ENCODE results near the gene ICAM5. TPM values are rescaled to one million over a fixed set of nuclear protein-coding genes. Genes with fewer than 3 reads are reported as not detected.

The ICAM5 gene
- total RNA-seq, 1 experiment from 2014 or later = 19.5 TPM

DNA sequence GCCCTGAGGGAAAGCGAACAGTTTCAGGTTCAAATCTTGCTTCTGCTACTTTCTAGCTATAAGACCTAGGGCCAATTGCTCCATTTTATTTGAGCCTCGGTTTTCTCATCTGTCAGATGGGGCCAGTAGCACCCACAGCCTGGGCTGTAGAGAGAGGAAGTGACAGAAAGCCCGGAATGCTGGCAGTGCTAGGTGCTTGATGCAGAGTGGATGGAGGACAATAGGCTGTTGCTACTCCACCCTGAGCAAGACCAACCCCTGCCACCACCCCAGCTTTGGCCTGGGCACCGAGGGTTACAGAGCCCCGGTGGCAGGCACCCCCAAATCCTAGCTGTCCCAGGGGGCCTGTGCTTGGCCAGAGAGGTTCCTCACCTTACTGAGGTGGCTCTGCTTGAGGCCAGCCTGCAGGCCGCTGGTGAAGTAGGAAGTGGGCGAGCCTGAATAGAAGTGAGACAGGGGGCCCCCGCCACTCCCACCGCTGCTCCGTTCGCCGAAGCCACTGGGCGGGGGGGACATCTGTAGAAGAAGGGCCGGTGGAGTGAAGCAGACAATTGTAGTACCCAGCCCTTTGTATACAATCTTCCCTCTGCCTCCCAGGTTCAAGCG lies 28.2 kb downstream of the ICAM5 start:
- H3K9me3 ChIP-seq (ENCODE audit: control insufficient read depth, insufficient read depth, low read depth, low read length) = no peaks in the 10 kb centered on the region
- peaks cover 6% of the 10 kb centered on the region for H3K4me1 ChIP-seq (ENCODE audit: control insufficient read depth, insufficient read depth, low read length)
- ATAC-seq = no peak
- BruUV-seq (replicated peaks) = no TSS peak
- no peak for DNase-seq (ENCODE audit: low read depth, low spot score)
- TF ChIP-seq POLR2AphosphoS5 (IDR thresholded peaks at IDR 0.05; ENCODE audit: low read depth, low read length) (no peak), SIN3A (IDR thresholded peaks at IDR 0.05; ENCODE audit: borderline replicate concordance, insufficient read depth, low read depth, low read length) (no peak), TCF7L2 (IDR thresholded peaks at IDR 0.05; ENCODE audit: low read depth, low read length) (no peak)
- TF ChIP-seq, protein P1, sequence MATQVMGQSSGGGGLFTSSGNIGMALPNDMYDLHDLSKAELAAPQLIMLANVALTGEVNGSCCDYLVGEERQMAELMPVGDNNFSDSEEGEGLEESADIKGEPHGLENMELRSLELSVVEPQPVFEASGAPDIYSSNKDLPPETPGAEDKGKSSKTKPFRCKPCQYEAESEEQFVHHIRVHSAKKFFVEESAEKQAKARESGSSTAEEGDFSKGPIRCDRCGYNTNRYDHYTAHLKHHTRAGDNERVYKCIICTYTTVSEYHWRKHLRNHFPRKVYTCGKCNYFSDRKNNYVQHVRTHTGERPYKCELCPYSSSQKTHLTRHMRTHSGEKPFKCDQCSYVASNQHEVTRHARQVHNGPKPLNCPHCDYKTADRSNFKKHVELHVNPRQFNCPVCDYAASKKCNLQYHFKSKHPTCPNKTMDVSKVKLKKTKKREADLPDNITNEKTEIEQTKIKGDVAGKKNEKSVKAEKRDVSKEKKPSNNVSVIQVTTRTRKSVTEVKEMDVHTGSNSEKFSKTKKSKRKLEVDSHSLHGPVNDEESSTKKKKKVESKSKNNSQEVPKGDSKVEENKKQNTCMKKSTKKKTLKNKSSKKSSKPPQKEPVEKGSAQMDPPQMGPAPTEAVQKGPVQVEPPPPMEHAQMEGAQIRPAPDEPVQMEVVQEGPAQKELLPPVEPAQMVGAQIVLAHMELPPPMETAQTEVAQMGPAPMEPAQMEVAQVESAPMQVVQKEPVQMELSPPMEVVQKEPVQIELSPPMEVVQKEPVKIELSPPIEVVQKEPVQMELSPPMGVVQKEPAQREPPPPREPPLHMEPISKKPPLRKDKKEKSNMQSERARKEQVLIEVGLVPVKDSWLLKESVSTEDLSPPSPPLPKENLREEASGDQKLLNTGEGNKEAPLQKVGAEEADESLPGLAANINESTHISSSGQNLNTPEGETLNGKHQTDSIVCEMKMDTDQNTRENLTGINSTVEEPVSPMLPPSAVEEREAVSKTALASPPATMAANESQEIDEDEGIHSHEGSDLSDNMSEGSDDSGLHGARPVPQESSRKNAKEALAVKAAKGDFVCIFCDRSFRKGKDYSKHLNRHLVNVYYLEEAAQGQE (IDR thresholded peaks at IDR 0.05; ENCODE audit: insufficient read depth in 1 of 2, low read depth in 2 of 2, low read length in 1 of 2) = no peak
- TF ChIP-seq, protein P2, sequence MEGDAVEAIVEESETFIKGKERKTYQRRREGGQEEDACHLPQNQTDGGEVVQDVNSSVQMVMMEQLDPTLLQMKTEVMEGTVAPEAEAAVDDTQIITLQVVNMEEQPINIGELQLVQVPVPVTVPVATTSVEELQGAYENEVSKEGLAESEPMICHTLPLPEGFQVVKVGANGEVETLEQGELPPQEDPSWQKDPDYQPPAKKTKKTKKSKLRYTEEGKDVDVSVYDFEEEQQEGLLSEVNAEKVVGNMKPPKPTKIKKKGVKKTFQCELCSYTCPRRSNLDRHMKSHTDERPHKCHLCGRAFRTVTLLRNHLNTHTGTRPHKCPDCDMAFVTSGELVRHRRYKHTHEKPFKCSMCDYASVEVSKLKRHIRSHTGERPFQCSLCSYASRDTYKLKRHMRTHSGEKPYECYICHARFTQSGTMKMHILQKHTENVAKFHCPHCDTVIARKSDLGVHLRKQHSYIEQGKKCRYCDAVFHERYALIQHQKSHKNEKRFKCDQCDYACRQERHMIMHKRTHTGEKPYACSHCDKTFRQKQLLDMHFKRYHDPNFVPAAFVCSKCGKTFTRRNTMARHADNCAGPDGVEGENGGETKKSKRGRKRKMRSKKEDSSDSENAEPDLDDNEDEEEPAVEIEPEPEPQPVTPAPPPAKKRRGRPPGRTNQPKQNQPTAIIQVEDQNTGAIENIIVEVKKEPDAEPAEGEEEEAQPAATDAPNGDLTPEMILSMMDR (IDR thresholded peaks at IDR 0.05) = no peak
- H3K36me3 ChIP-seq (ENCODE audit: control insufficient read depth, insufficient read depth, low read length) = no peaks in the 10 kb centered on the region; the same call in none of the 2 replicates
- ChIA-PET POLR2A (no interaction called here), CTCF (interaction anchor here (0.6 to 0.7 kb wide), 2 partner anchors 35 to 382 kb away, joined by 3 to 7 read pairs; partner anchors contain the start of gene OLFM2)
- H3K27ac ChIP-seq (ENCODE audit: low read length) = no peak overlapping the region
- in situ Hi-C loops (cut with HindIII; ENCODE audit: low pct_unique_long_range_greater_than_20kb, low sequenced_read_pairs) = no loop called here
- no peak overlapping the region for H3K4me3 ChIP-seq (ENCODE audit: low read depth in 2 of 2, low read length in 2 of 2)
- intact Hi-C loops (cut with micrococcal nuclease; ENCODE audit: unreplicated experiment) = no loop called here
- no peaks in the 10 kb centered on the region for H3K27me3 ChIP-seq (ENCODE audit: control insufficient read depth, insufficient read depth, low read length)

DNA sequence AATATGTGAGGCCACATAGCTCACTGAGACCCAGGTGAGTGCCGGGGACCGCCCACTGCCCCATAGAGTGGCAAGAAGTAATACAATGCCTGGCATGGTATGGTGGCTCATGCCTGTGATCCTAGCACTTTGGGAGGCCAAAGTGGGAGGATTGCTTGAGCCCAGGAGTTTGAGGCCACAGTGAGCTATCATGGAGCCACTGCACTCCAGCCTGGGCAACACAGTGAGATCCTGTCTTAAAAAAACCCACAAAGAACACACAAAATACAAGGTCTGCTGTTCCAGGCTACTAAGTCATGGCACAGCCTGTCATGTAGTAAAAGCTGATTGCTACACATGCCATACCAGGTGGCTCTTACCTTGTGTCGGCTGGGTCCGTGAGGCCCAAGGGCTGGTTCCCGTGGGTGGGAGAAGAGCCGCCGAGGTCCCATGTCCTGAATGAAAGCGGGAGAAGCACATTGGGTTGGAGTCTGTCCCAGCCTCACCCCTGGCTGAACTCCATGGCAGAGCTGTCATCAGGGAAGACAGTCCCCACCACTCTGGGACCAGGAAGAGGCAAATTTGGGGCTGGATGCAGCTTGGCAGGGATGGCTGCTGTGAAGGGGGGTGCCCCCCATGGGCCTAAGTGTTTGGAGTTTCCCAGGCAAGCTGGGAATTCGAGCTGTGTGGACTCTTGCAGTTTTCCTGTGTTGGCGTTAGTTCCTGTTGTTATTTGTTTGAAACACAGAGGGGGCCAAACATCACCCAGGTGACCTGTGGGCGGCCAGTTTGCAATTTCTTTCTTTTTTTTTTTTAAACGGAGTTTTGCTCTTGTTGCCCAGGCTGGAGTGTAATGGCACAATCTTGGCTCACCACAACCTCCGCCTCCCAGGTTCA lies 29.3 kb downstream of the ICAM5 start:
- Histone ChIP-seq H3K4me1 (ENCODE audit: control insufficient read depth, insufficient read depth, low read length) (peaks cover 6% of the 10 kb centered on the region), H3K4me3 (ENCODE audit: low read depth in 2 of 2, low read length in 2 of 2) (no peak overlapping the region), H3K9me3 (ENCODE audit: control insufficient read depth, insufficient read depth, low read depth, low read length) (no peaks in the 10 kb centered on the region), H3K27me3 (ENCODE audit: control insufficient read depth, insufficient read depth, low read length) (no peaks in the 10 kb centered on the region), H3K27ac (ENCODE audit: low read length) (no peak overlapping the region), H3K36me3 (ENCODE audit: control insufficient read depth, insufficient read depth, low read length) (no peaks in the 10 kb centered on the region; the same call in none of the 2 replicates)
- in situ Hi-C loops (cut with HindIII; ENCODE audit: low pct_unique_long_range_greater_than_20kb, low sequenced_read_pairs) = no loop called here
- ChIA-PET CTCF (interaction anchor here (0.6 kb wide), 1 partner anchor 379 kb away, joined by 14 read pairs; no protein-coding TSS in a partner anchor), POLR2A (no interaction called here)
- DNase-seq (ENCODE audit: low read depth, low spot score) (no peak), ATAC-seq (no peak)
- BruUV-seq (replicated peaks) = no TSS peak
- TF ChIP-seq, protein P2 (IDR thresholded peaks at IDR 0.05) = no peak
- TF ChIP-seq POLR2AphosphoS5 (IDR thresholded peaks at IDR 0.05; ENCODE audit: low read depth, low read length) (no peak), SIN3A (IDR thresholded peaks at IDR 0.05; ENCODE audit: borderline replicate concordance, insufficient read depth, low read depth, low read length) (no peak), TCF7L2 (IDR thresholded peaks at IDR 0.05; ENCODE audit: low read depth, low read length) (no peak)
- TF ChIP-seq, protein P1 (IDR thresholded peaks at IDR 0.05; ENCODE audit: insufficient read depth in 1 of 2, low read depth in 2 of 2, low read length in 1 of 2) = no peak
- intact Hi-C loops (cut with micrococcal nuclease; ENCODE audit: unreplicated experiment) = no loop called here

Measured in Panc1 (cell line).